Measurements from ENCODE around the gene ACAD9. TPM values are rescaled to one million over a fixed set of nuclear protein-coding genes. Genes with fewer than 3 reads are reported as not detected.

ACAD9 gene
- total RNA-seq, 1 donor from 2014 or later = 43.0 TPM

DNA sequence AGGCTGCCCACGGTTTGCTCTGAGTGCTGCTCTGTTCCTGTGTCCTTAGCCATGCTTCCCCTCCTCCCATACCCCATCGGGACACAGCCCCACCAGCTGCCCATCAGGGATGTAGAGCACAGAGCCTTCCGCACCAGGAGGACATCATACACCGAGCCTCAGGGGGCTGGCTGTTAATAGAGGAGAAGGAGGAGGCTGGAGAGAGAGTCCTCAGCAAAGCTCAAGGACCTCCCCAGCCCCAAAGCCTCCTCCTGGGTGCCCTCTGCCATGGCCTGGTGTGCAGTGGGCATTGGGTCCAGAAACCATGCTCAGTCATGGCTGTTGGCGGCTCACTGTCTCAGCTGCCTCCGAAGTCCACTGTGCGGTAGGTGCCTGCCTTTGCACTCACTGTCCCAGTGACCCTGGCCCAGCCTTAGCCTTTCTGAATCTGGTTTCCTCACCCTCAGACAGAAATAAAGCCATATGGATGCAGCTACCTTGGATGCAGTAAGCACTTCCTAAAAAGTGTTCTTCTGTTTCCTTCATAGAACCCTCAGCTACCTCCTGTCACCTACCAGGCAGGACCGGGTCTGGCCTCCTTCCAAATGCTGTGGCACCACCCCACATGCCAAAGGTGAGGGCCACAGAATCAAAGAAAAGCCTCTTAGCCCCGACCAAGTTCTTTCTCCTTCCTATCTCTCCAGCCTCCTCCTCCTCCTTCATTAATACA is 53.9 kb downstream of the ACAD9 start:
- intact Hi-C loops (cut with DNase I) = no loop called here
- H3K4me1 ChIP-seq = no peaks in the 10 kb centered on the region
- H3K27me3 ChIP-seq = no peaks in the 10 kb centered on the region
- H3K27ac ChIP-seq = no peak overlapping the region
- no peaks in the 10 kb centered on the region for H3K9me3 ChIP-seq
- TF ChIP-seq POLR2A (IDR thresholded peaks at IDR 0.05) (no peak), POLR2AphosphoS5 (IDR thresholded peaks at IDR 0.05; ENCODE audit: insufficient read depth in 1 of 2, low read depth in 1 of 2) (no peak)
- TF ChIP-seq, protein P1, sequence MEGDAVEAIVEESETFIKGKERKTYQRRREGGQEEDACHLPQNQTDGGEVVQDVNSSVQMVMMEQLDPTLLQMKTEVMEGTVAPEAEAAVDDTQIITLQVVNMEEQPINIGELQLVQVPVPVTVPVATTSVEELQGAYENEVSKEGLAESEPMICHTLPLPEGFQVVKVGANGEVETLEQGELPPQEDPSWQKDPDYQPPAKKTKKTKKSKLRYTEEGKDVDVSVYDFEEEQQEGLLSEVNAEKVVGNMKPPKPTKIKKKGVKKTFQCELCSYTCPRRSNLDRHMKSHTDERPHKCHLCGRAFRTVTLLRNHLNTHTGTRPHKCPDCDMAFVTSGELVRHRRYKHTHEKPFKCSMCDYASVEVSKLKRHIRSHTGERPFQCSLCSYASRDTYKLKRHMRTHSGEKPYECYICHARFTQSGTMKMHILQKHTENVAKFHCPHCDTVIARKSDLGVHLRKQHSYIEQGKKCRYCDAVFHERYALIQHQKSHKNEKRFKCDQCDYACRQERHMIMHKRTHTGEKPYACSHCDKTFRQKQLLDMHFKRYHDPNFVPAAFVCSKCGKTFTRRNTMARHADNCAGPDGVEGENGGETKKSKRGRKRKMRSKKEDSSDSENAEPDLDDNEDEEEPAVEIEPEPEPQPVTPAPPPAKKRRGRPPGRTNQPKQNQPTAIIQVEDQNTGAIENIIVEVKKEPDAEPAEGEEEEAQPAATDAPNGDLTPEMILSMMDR (IDR thresholded peaks at IDR 0.05) = no peak
- no peak overlapping the region for H3K4me3 ChIP-seq
- DNase-seq (ENCODE audit: extremely low spot score in 2 of 2) = peak in 1 of 2 donors; percentile 95
- no peaks in the 10 kb centered on the region for H3K36me3 ChIP-seq

GRCh38 chr3:128933922-128934253 is 54.5 kb downstream of the ACAD9 start:
- no peaks in the 10 kb centered on the region for H3K4me1 ChIP-seq
- H3K27me3 ChIP-seq = no peaks in the 10 kb centered on the region
- no peaks in the 10 kb centered on the region for H3K36me3 ChIP-seq
- no peaks in the 10 kb centered on the region for H3K9me3 ChIP-seq
- TF ChIP-seq POLR2AphosphoS5 (IDR thresholded peaks at IDR 0.05; ENCODE audit: insufficient read depth in 1 of 2, low read depth in 1 of 2) = no peak
- no peak for TF ChIP-seq POLR2A (IDR thresholded peaks at IDR 0.05)
- TF ChIP-seq, protein P1 (IDR thresholded peaks at IDR 0.05) = no peak
- H3K4me3 ChIP-seq = no peak overlapping the region
- intact Hi-C loops (cut with DNase I) = no loop called here
- H3K27ac ChIP-seq = no peak overlapping the region
- peak in 1 of 2 donors; percentile 61 for DNase-seq (ENCODE audit: extremely low spot score in 2 of 2)

GRCh38 chr3:128935922-128936321 is 56.5 kb downstream of the ACAD9 start:
- no peak overlapping the region for H3K4me3 ChIP-seq
- H3K36me3 ChIP-seq = no peaks in the 10 kb centered on the region
- no peaks in the 10 kb centered on the region for H3K9me3 ChIP-seq
- H3K4me1 ChIP-seq = no peaks in the 10 kb centered on the region
- TF ChIP-seq POLR2AphosphoS5 (IDR thresholded peaks at IDR 0.05; ENCODE audit: insufficient read depth in 1 of 2, low read depth in 1 of 2) (no peak), POLR2A (IDR thresholded peaks at IDR 0.05) (no peak)
- TF ChIP-seq, protein P1 (IDR thresholded peaks at IDR 0.05) = no peak
- no peak overlapping the region for H3K27ac ChIP-seq
- intact Hi-C loops (cut with DNase I) = no loop called here
- no peaks in the 10 kb centered on the region for H3K27me3 ChIP-seq
- peak in 1 of 2 donors; percentile 37 for DNase-seq (ENCODE audit: extremely low spot score in 2 of 2)

DNA sequence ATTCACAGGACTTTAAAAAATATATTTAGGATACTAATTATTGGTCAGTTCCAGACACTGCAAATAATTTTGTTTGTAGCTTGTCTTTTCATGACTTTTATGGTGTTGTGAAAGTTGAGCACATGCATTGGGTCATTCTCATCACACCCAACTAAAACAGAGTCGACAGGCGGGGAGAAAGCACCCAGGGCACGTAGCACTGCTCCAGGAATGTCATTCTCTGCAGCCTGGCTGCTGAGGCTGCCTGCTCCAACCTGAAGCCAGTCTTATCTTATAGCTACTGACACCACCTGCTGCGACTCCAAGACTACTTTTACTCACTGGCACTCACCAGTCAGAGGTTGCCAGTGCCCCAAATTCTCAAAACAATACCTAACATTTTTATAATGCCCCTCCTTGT is 56.9 kb downstream of the ACAD9 start:
- no peak overlapping the region for H3K4me3 ChIP-seq
- H3K4me1 ChIP-seq = no peaks in the 10 kb centered on the region
- H3K27ac ChIP-seq = no peak overlapping the region
- H3K27me3 ChIP-seq = no peaks in the 10 kb centered on the region
- intact Hi-C loops (cut with DNase I) = no loop called here
- H3K9me3 ChIP-seq = no peaks in the 10 kb centered on the region
- no peaks in the 10 kb centered on the region for H3K36me3 ChIP-seq
- DNase-seq (ENCODE audit: extremely low spot score in 2 of 2) = peak in 1 of 2 donors; percentile 31
- TF ChIP-seq POLR2AphosphoS5 (IDR thresholded peaks at IDR 0.05; ENCODE audit: insufficient read depth in 1 of 2, low read depth in 1 of 2) (no peak), POLR2A (IDR thresholded peaks at IDR 0.05) (no peak)
- TF ChIP-seq, protein P1 (IDR thresholded peaks at IDR 0.05) = no peak

DNA sequence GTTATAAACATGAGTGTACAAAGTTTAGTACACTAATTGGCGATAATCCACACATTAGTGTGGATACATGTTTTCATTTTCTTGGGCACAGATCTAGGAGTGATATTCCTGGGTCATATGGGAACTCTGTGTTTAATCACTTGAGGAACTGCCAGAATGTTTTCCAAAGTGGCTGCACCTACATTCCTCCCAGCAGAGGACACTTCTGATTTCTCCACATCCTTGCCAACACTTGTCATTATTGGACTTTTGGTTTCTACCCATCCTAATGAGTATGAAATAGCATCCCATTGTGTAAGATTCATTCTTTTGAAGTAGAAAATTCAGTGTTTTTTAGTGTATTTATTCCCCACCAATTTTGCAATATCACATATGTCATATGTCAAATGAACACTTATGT is 60.8 kb downstream of the ACAD9 start:
- intact Hi-C loops (cut with DNase I) = no loop called here
- Histone ChIP-seq H3K36me3 (no peaks in the 10 kb centered on the region), H3K4me3 (no peak overlapping the region), H3K27me3 (no peaks in the 10 kb centered on the region), H3K27ac (no peak overlapping the region), H3K9me3 (no peaks in the 10 kb centered on the region), H3K4me1 (no peaks in the 10 kb centered on the region)
- TF ChIP-seq, protein P1 (IDR thresholded peaks at IDR 0.05) = no peak
- TF ChIP-seq POLR2AphosphoS5 (IDR thresholded peaks at IDR 0.05; ENCODE audit: insufficient read depth in 1 of 2, low read depth in 1 of 2) (no peak), POLR2A (IDR thresholded peaks at IDR 0.05) (no peak)
- no peak for DNase-seq (ENCODE audit: extremely low spot score in 2 of 2)
